ENCODE measurements around the gene CENPN.

CENPN gene

GRCh38 chr16:81073560-81074330, 66.7 kb downstream of the CENPN start:
- H3K27ac ChIP-seq = no peak overlapping the region
- no peak overlapping the region for H3K4me3 ChIP-seq (ENCODE audit: low read depth, low read length)
- TF ChIP-seq, protein P1, sequence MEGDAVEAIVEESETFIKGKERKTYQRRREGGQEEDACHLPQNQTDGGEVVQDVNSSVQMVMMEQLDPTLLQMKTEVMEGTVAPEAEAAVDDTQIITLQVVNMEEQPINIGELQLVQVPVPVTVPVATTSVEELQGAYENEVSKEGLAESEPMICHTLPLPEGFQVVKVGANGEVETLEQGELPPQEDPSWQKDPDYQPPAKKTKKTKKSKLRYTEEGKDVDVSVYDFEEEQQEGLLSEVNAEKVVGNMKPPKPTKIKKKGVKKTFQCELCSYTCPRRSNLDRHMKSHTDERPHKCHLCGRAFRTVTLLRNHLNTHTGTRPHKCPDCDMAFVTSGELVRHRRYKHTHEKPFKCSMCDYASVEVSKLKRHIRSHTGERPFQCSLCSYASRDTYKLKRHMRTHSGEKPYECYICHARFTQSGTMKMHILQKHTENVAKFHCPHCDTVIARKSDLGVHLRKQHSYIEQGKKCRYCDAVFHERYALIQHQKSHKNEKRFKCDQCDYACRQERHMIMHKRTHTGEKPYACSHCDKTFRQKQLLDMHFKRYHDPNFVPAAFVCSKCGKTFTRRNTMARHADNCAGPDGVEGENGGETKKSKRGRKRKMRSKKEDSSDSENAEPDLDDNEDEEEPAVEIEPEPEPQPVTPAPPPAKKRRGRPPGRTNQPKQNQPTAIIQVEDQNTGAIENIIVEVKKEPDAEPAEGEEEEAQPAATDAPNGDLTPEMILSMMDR (IDR thresholded peaks at IDR 0.05; ENCODE audit: low read depth, low read length, missing control alignments) = no peak
- in situ Hi-C loops (cut with HindIII; ENCODE audit: low pct_ligation_motif_present, low sequenced_read_pairs) = no loop called here
- no peaks in the 10 kb centered on the region for H3K36me3 ChIP-seq (replicated peaks)
- DNase-seq = no peak
- no peaks in the 10 kb centered on the region for H3K27me3 ChIP-seq (replicated peaks)

- Histone ChIP-seq H3K27me3 (replicated peaks) (no peaks in the 10 kb centered on the region), H3K36me3 (replicated peaks) (no peaks in the 10 kb centered on the region), H3K4me3 (ENCODE audit: low read depth, low read length) (peak overlapping the region; percentile 84), H3K27ac (peak overlapping the region; percentile 95)
- in situ Hi-C loops (cut with HindIII; ENCODE audit: low pct_ligation_motif_present, low sequenced_read_pairs) = no loop called here
- peak; percentile 75 for DNase-seq
- TF ChIP-seq, protein P1 (IDR thresholded peaks at IDR 0.05; ENCODE audit: low read depth, low read length, missing control alignments) = no peak
These were observed 69.6 kb downstream of the CENPN start for GRCh38 chr16:81076566-81077075.

- H3K36me3 ChIP-seq (replicated peaks) = no peaks in the 10 kb centered on the region
- in situ Hi-C loops (cut with HindIII; ENCODE audit: low pct_ligation_motif_present, low sequenced_read_pairs) = no loop called here
- peak within 1 kb of the TSS; percentile 95 for H3K27ac ChIP-seq
- peak; percentile 98 for DNase-seq
- H3K4me3 ChIP-seq (ENCODE audit: low read depth, low read length) = peak within 1 kb of the TSS; percentile 84
- TF ChIP-seq, protein P1 (IDR thresholded peaks at IDR 0.05; ENCODE audit: low read depth, low read length, missing control alignments) = no peak
- H3K27me3 ChIP-seq (replicated peaks) = no peaks in the 10 kb centered on the region
These were observed 70.3 kb downstream of the CENPN start, which contains the start of gene C16orf46 for GRCh38 chr16:81077076-81077940. C16orf46 (minus strand) TSS chr16:81077238; CDS start chr16:81063955, 13,283 bp downstream.

DNA sequence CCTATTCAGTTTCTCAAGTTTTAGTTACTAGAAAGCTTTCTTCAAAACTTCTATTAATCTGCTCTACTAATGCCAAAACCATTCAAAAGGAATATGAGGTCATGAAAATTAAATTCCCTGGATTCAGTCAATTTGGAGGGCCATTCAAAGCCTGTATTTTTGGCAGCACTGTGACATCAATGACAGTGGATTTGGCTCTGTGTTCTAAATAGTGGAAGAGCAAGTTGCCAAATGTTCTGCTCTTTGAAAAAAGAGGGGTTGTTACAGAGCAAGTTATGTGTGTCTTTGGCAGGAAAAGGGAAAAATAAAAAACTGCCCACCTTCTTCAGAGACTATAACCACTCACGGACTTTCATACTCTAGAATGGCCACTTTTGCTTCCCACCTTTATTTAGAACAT, 73.2 kb downstream of the CENPN start:
- in situ Hi-C loops (cut with HindIII; ENCODE audit: low pct_ligation_motif_present, low sequenced_read_pairs) = no loop called here
- DNase-seq = no peak
- H3K36me3 ChIP-seq (replicated peaks) = no peaks in the 10 kb centered on the region
- no peak overlapping the region for H3K4me3 ChIP-seq (ENCODE audit: low read depth, low read length)
- TF ChIP-seq, protein P1 (IDR thresholded peaks at IDR 0.05; ENCODE audit: low read depth, low read length, missing control alignments) = no peak
- H3K27ac ChIP-seq = no peak overlapping the region
- no peaks in the 10 kb centered on the region for H3K27me3 ChIP-seq (replicated peaks)

DNA sequence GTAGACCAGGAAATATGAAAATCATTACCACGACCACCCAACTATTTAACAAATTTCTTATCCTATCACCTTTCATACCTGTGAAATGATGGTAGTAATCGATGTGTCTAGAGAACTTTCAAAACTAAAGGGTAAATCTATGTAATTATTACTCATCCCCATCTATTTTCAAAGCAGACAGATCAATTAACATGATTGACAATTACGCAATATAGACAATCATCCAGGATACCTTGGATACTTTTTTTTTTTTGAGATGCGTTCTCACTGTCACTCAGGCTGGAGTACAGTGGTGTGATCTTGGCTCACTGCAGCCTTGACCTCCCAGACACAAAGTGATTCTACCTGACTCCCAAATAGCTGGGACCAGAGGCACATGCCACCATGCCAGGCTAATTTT, 74.0 kb downstream of the CENPN start:
- H3K27me3 ChIP-seq (replicated peaks) = no peaks in the 10 kb centered on the region
- no peak overlapping the region for H3K4me3 ChIP-seq (ENCODE audit: low read depth, low read length)
- no peak for DNase-seq
- H3K27ac ChIP-seq = no peak overlapping the region
- TF ChIP-seq, protein P1 (IDR thresholded peaks at IDR 0.05; ENCODE audit: low read depth, low read length, missing control alignments) = no peak
- no peaks in the 10 kb centered on the region for H3K36me3 ChIP-seq (replicated peaks)
- in situ Hi-C loops (cut with HindIII; ENCODE audit: low pct_ligation_motif_present, low sequenced_read_pairs) = no loop called here

Measured in brain microvascular endothelial cell (primary cell).